Gastroesophageal sphincter (tissue), 3 donors: ENCODE measurements around the gene ROR1.

Experiments used
- EP300 ChIP-seq: sonication (generic); formaldehyde crosslinking; IDR thresholded peaks from one replicate; pipeline ENCODE4 v1.6.1; 2017; ENCODE audit warnings: antibody characterized with exemption, mild to moderate bottlenecking
- POLR2A ChIP-seq, 2 donors: fragments of 450-650 bp; IDR thresholded peaks; one replicate each; pipeline ENCODE4 v1.6.1; 2017; ENCODE audit warnings: antibody characterized with exemption in 2 of 2, mild to moderate bottlenecking in 2 of 2, moderate library complexity in 1 of 2
- POLR2AphosphoS5 ChIP-seq: sonication (generic); formaldehyde crosslinking; IDR thresholded peaks from one replicate; pipeline ENCODE4 v1.6.1; 2017; ENCODE audit warnings: antibody characterized with exemption
- TF ChIP-seq, protein P1 (sequence below), 4 experiments: fragments of 200-600 bp in 2 of 4; fragments of 450-650 bp in 2 of 4; sonication (generic) in 1 of 4; IDR thresholded peaks; one replicate each; pipeline ENCODE4 v1.5.1; 2017 to 2019; ENCODE audit warnings: antibody characterized with exemption in 4 of 4, mild to moderate bottlenecking in 2 of 4, moderate library complexity in 2 of 4

DNA sequence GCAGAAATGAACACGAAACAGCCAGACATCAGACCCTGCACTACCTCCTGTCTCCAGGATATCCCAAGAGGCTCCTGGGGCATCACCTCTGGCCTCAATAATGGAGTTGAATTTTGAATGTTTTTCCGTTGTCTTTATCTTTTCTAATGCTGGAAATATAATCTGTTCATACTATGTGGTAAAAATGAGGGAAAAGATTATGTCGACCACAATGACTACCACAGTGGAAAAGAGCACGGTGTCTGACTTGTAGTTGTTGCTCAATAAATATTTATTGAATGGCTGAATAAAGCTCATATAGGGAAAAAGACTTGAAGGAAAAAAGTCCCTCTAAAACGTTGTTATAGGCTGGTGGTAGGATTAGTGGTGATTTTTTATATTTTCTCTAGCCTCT is 44.6 kb upstream of the ROR1 start:
- no peak for TF ChIP-seq POLR2AphosphoS5
- TF ChIP-seq, protein P1, sequence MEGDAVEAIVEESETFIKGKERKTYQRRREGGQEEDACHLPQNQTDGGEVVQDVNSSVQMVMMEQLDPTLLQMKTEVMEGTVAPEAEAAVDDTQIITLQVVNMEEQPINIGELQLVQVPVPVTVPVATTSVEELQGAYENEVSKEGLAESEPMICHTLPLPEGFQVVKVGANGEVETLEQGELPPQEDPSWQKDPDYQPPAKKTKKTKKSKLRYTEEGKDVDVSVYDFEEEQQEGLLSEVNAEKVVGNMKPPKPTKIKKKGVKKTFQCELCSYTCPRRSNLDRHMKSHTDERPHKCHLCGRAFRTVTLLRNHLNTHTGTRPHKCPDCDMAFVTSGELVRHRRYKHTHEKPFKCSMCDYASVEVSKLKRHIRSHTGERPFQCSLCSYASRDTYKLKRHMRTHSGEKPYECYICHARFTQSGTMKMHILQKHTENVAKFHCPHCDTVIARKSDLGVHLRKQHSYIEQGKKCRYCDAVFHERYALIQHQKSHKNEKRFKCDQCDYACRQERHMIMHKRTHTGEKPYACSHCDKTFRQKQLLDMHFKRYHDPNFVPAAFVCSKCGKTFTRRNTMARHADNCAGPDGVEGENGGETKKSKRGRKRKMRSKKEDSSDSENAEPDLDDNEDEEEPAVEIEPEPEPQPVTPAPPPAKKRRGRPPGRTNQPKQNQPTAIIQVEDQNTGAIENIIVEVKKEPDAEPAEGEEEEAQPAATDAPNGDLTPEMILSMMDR (IDR thresholded peaks at IDR 0.05): no peak
- TF ChIP-seq POLR2A (IDR thresholded peaks at IDR 0.05): no peak
- TF ChIP-seq EP300: no peak
